HFF-Myc (cell line): Measurements from ENCODE around the gene USP40.

ENCODE experiments used
- DNase-seq: peaks from one replicate; pipeline ENCODE4 v3.0.0-alpha.2; 2011; ENCODE audit warnings: low read depth; ENCODE audit errors: extremely low read depth
- H3K4me3 ChIP-seq: replicated peaks from 2 replicates; pipeline ENCODE4 v1.5.1; 2011; ENCODE audit warnings: low read depth, mild to moderate bottlenecking, control low read depth, low read length
- TF ChIP-seq, protein P1 (sequence below): IDR thresholded peaks from 2 replicates; pipeline ENCODE4 v1.5.1; 2012; ENCODE audit warnings: mild to moderate bottlenecking, low read depth, low read length, control low read depth; ENCODE audit errors: missing control alignments

USP40 gene, protein sequence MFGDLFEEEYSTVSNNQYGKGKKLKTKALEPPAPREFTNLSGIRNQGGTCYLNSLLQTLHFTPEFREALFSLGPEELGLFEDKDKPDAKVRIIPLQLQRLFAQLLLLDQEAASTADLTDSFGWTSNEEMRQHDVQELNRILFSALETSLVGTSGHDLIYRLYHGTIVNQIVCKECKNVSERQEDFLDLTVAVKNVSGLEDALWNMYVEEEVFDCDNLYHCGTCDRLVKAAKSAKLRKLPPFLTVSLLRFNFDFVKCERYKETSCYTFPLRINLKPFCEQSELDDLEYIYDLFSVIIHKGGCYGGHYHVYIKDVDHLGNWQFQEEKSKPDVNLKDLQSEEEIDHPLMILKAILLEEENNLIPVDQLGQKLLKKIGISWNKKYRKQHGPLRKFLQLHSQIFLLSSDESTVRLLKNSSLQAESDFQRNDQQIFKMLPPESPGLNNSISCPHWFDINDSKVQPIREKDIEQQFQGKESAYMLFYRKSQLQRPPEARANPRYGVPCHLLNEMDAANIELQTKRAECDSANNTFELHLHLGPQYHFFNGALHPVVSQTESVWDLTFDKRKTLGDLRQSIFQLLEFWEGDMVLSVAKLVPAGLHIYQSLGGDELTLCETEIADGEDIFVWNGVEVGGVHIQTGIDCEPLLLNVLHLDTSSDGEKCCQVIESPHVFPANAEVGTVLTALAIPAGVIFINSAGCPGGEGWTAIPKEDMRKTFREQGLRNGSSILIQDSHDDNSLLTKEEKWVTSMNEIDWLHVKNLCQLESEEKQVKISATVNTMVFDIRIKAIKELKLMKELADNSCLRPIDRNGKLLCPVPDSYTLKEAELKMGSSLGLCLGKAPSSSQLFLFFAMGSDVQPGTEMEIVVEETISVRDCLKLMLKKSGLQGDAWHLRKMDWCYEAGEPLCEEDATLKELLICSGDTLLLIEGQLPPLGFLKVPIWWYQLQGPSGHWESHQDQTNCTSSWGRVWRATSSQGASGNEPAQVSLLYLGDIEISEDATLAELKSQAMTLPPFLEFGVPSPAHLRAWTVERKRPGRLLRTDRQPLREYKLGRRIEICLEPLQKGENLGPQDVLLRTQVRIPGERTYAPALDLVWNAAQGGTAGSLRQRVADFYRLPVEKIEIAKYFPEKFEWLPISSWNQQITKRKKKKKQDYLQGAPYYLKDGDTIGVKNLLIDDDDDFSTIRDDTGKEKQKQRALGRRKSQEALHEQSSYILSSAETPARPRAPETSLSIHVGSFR

DNA sequence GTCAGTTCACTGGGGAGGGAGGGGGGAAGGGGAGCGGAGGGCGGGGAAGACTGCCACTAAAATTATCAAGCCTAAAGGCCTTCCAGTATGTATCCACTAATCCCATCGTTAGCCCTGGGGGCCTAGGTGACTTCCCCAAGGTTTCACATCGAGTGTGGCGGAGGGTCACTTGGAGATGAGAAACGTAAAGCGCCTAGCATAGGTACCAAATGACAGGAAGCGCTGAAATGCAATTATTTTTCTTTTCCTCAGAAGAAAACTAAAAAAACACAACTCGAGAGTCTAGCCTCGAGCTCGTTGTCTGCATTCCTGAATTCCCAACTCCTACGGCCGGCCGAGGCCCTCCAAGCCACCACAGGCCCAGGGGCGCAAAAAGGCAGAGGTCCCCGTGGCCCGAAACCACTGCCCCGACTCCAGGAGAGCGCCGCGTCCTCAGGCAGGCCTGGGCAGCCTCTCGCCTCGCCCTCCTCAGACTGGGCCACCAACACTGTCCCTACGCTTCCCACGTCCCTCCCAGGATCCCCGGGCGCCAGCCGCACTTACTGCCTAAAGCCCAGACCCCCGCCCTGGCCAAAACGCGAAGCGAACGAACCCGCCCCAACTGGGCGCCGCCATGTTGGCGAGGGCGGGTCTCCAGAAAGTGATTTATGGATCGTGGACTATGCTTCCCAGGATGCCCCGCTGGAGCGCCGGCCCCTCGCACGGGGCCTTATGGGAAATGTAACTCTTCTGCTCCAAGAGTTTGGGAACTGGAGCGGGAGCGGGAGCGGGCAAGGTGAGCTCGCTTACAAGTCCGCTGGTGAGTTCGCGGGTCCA lies at the start of gene USP40:
USP40 (minus strand) TSS at position 642 of the 816 bp plus-strand sequence. CDS start 1,228 bp downstream, outside the sequence.
- H3K4me3 ChIP-seq, result peak within 1 kb of the TSS; percentile 88
- peak; percentile 65 for DNase-seq
- TF ChIP-seq, protein P1, sequence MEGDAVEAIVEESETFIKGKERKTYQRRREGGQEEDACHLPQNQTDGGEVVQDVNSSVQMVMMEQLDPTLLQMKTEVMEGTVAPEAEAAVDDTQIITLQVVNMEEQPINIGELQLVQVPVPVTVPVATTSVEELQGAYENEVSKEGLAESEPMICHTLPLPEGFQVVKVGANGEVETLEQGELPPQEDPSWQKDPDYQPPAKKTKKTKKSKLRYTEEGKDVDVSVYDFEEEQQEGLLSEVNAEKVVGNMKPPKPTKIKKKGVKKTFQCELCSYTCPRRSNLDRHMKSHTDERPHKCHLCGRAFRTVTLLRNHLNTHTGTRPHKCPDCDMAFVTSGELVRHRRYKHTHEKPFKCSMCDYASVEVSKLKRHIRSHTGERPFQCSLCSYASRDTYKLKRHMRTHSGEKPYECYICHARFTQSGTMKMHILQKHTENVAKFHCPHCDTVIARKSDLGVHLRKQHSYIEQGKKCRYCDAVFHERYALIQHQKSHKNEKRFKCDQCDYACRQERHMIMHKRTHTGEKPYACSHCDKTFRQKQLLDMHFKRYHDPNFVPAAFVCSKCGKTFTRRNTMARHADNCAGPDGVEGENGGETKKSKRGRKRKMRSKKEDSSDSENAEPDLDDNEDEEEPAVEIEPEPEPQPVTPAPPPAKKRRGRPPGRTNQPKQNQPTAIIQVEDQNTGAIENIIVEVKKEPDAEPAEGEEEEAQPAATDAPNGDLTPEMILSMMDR, result no peak

DNA sequence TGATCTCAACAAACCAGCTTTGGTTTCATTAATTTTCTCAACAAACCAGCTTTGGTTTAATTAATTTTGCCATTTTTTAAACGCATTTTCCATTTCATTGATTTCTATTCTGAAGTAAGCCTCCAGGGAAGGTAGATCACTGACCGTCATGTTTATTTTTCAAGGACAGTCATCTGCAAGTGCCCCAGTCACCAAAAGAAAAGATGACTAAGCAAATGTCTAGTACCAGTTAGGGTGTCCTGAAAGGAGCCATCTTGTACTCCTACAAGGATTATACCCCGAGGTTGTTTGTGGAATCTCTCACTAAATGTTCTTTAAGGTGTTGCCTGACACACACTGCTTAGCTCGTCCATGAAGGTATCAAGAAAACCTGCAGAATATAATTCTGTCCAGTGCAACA lies 44.7 kb upstream of the USP40 start:
- H3K4me3 ChIP-seq, result no peak overlapping the region
- TF ChIP-seq, protein P1, result no peak
- no peak for DNase-seq

DNA sequence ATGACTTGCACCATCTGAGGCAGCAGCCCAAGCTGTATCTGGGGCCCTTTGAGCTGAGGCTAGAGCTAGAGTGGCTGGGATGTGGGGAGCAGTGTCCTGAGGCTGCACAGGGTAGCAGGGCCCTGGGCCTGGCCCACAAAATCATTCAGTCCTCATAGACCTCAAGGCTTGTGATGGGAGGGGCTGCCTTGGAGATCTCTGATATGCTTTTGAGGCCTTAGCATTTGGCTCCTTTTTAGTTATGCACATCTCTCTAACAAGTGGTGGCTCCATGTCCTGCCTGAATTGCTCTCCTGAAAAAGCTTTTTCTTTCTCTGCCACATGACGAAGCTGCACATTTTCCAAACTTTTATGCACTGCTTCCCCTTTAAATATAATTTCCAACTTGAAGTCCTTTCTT lies 39.1 kb upstream of the USP40 start:
- DNase-seq, result no peak
- no peak overlapping the region for H3K4me3 ChIP-seq
- TF ChIP-seq, protein P1, result no peak

DNA sequence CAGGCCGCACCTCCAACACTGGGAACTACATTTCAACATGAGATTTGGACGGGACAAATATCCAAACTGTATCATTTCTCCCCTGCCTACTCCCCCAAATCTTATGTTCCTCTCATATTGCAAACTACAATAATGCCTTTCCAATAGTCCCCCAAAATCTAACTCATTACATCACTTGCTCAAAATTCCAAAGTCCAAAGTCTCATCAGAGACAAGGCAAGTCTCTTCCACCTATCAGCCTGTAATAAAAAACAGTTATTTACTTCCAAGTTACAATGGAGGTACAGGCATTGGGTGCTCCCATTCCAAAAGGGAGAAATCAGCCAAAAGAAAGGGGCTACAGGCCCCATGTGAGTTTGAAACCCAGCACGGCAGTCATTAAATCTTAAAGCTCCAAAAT lies 38.2 kb upstream of the USP40 start:
- no peak for DNase-seq
- TF ChIP-seq, protein P1, result no peak
- no peak overlapping the region for H3K4me3 ChIP-seq

DNA sequence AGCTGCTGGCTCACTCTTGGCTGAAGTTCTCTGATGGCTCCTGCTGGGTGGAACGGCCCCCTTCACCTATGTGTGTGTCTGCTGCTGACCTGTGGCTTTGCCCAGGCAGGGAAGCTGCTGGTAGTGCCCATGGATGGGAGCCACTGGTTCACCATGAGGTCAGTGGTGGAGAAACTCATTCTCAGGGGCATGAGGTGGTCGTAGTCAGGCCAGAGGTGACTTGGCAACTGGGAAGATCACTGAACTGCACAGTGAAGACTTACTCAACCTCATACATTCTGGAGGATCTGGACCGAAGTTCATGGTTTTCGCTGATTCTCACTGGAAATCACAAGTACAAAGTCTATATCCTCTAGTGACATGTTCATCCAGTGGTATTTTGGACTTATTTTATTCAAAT lies 36.9 kb upstream of the USP40 start:
- TF ChIP-seq, protein P1, result no peak
- no peak overlapping the region for H3K4me3 ChIP-seq
- DNase-seq, result no peak

DNA sequence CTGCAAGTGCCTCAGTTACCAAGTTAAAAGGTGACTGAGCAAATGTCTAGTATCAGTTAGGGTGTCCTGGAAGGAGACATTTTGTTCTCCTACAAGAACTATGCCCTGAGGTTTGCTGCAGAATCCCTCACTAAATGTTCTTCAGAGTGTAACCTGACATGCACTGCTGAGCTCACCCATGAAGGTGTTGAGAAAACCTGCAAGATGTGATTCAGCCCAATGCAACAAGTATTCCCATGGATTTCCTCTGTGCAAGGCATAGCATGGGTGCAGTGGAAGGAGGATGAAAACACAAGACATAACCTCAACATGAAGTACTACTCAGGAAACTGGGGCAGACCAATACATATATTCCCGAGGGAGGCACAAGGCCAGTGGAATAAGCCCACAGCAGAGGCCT lies 35.5 kb upstream of the USP40 start:
- DNase-seq, result no peak
- no peak overlapping the region for H3K4me3 ChIP-seq
- TF ChIP-seq, protein P1, result no peak
